Measurements from ENCODE around the gene PHTF1. TPM values are rescaled to one million over a fixed set of nuclear protein-coding genes. Genes with fewer than 3 reads are reported as not detected.

The PHTF1 gene
- total and polyA plus RNA-seq, 2 of the 4 experiments (the other 2 are of a cell fraction) = 9.6 to 13.3 TPM

DNA sequence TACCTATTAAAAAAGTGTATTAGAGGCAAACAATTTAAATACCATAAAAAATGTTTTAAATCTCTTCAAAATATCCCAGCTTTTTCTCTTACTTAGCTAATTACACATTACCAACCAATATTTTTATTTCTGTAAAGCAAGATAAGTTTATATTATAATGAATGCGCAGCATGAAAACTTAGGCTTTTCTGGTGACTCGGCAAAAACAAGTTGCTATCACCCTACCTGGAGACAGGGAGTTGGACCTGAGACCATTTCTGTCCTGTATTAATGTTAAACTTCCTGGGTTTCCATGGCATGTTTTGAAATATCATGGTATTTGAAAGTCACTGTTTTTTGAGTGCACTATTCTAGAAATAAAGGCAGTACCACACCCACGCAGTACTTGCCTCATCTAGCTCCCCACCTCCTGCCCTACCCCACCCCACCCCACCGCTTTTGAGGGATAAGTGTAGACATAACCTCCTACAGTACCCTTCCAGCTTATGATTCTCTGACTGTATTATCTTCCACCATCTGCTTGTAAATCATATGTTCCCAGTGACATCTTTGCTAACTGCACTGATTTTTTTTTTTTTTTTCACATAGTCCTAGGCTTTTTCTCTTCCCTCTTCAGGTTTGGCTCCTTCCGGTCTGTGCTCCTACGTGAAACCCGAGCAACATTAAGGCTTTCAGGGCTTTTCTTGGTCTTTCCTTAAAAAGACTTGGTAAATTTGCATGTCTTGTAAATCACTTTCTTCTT, 77.5 kb downstream of the PHTF1 start:
- H3K36me3 ChIP-seq (ENCODE audit: control insufficient read depth, insufficient read depth, low read length) = 0 out of 2 replicates have a peak, but pooled peaks cover 2% of the 10 kb centered on the region
- BruUV-seq (replicated peaks) = no TSS peak
- in situ Hi-C loops (cut with MboI; ENCODE audit: low sequenced_read_pairs) (loop anchor here (25.0 kb wide), 1 partner anchor 969 kb away; the partner anchor contains the start of genes PPM1J and RHOC), dilution Hi-C loops (cut with HindIII; ENCODE audit: low sequenced_read_pairs, unreplicated experiment) (no loop called here), intact Hi-C loops (cut with micrococcal nuclease) (no loop called here)
- no peak overlapping the region for H3K14ac ChIP-seq (replicated peaks; ENCODE audit: low read depth, low read length)
- no peak overlapping the region for H3K56ac ChIP-seq (ENCODE audit: extremely low read depth, insufficient read depth, low read length)
- H2AK9ac ChIP-seq (replicated peaks; ENCODE audit: low read depth, low read length, poor library complexity) = no peak overlapping the region
- no peak overlapping the region for H3K4me2 ChIP-seq (ENCODE audit: low read depth, low read length)
- DNase-seq (no peak), ATAC-seq (ENCODE audit: low read depth) (no peak)
- no peak overlapping the region for H3K18ac ChIP-seq (ENCODE audit: low read depth, low read length)
- ChIA-PET POLR2A (ENCODE audit: unreplicated experiment) (no interaction called here), CTCF (interaction anchor here (0.6 kb wide), 1 partner anchor 164 kb away, joined by 5 read pairs; no protein-coding TSS in a partner anchor)
- no peak overlapping the region for H2BK120ac ChIP-seq (ENCODE audit: low read depth, low read length)
- no peak overlapping the region for H3K9ac ChIP-seq (ENCODE audit: low read depth, low read length)
- H4K8ac ChIP-seq (ENCODE audit: low read depth in 2 of 2, low read length in 2 of 2) = no peak overlapping the region
- no peak overlapping the region for H4K91ac ChIP-seq (ENCODE audit: insufficient read depth, low read depth, low read length)
- no peak overlapping the region for H2BK15ac ChIP-seq (ENCODE audit: low read depth, low read length)
- H3K4me1 ChIP-seq (ENCODE audit: control insufficient read depth, insufficient read depth, low read length) = no peaks in the 10 kb centered on the region
- H3K23ac ChIP-seq (ENCODE audit: low read depth, low read length) = no peak overlapping the region
- H4K20me1 ChIP-seq (ENCODE audit: insufficient read depth, low read length) = no peaks in the 10 kb centered on the region
- no peaks in the 10 kb centered on the region for H3K9me3 ChIP-seq (ENCODE audit: control insufficient read depth, insufficient read depth, low read length)
- H3K27me3 ChIP-seq (ENCODE audit: control insufficient read depth, insufficient read depth, low read length) = no peaks in the 10 kb centered on the region
- TF ChIP-seq CHD1 (IDR thresholded peaks at IDR 0.05; ENCODE audit: low read depth, low read length) (no peak), SMC3 (IDR thresholded peaks at IDR 0.05; ENCODE audit: low read depth, low read length) (no peak), MAFK (IDR thresholded peaks at IDR 0.05; ENCODE audit: low read depth, low read length) (peak; percentile 54)
- no peak overlapping the region for H3K27ac ChIP-seq (ENCODE audit: insufficient read depth, low read length)
- H3K4me3 ChIP-seq (ENCODE audit: insufficient read depth, low read depth, low read length) = no peak overlapping the region
- H4K5ac ChIP-seq (ENCODE audit: low read depth, low read length) = no peak overlapping the region
- H2AK5ac ChIP-seq (ENCODE audit: low read depth, low read length) = no peak overlapping the region
- no peak overlapping the region for H2AFZ ChIP-seq (replicated peaks; ENCODE audit: low read length, poor library complexity)
- no peaks in the 10 kb centered on the region for H3K79me1 ChIP-seq (ENCODE audit: low read depth in 1 of 2, low read length in 2 of 2)
- no peak overlapping the region for H3K4ac ChIP-seq (ENCODE audit: low read depth, low read length)
- WGBS, 2 experiments (ENCODE audit: extremely low coverage in 2 of 2, insufficient read length in 1 of 2) = no CpG with 5 or more reads among the region's 7 CpGs
- H2BK5ac ChIP-seq (ENCODE audit: low read depth, low read length, poor library complexity, severe bottlenecking) = no peak overlapping the region
- H3K9me1 ChIP-seq (ENCODE audit: insufficient read depth, low read length) = peaks cover 5% of the 10 kb centered on the region; the same call in 1 of the 2 replicates
- H2BK20ac ChIP-seq (ENCODE audit: low read depth, low read length) = no peak overlapping the region
